K562 (cell line): ENCODE data around the gene FAM111B.

Experiments used
- ARHGAP35 ChIP-seq: fragments of 450-650 bp; IDR thresholded peaks from 2 replicates; pipeline ENCODE4 v1.6.1; 2018; ENCODE audit not compliant: partially characterized antibody
- CTCF ChIP-seq, 3 experiments: IDR thresholded peaks in 2 of 3; conservative IDR thresholded peaks in 1 of 3; 2 replicates each; pipeline ENCODE4 v1.5.1; 2011 to 2012; ENCODE audit warnings: low read length in 3 of 3, mild to moderate bottlenecking in 3 of 3, control low read depth in 2 of 3, improper control_type of control experiment in 1 of 3, inconsistent platforms in 1 of 3, low read depth in 1 of 3, mixed read lengths in 1 of 3, moderate library complexity in 1 of 3; ENCODE audit not compliant: insufficient read depth in 2 of 3
- EP300 ChIP-seq: IDR thresholded peaks from 2 replicates; pipeline ENCODE4 v1.6.1; 2012; ENCODE audit warnings: low read length, improper control_type of control experiment
- RAD51 ChIP-seq: fragments of 450-650 bp; IDR thresholded peaks from 2 replicates; pipeline ENCODE4 v1.7.1; 2016; ENCODE audit warnings: low read depth, mild to moderate bottlenecking, borderline replicate concordance
- TARDBP ChIP-seq: fragments of 450-650 bp; IDR thresholded peaks from 2 replicates; pipeline ENCODE4 v1.6.1; 2016
- THAP7 ChIP-seq: fragments of 250-450 bp; sonication (Bioruptor Pico); IDR thresholded peaks from 2 replicates; pipeline ENCODE4 v1.5.0; 2021
- ZNF121 ChIP-seq: sonication (generic); formaldehyde crosslinking; conservative IDR thresholded peaks from 2 replicates; pipeline ENCODE4 v1.8.0; 2022; ENCODE audit warnings: missing genetic modification reagents

GRCh38 chr11:59138643-59139042 is 31.6 kb downstream of the FAM111B start:
- TF ChIP-seq CTCF (IDR thresholded peaks at IDR 0.05 in 2 of 3, conservative IDR thresholded peaks at IDR 0.05 in 1 of 3; ENCODE audit: insufficient read depth in 2 of 3, low read depth in 1 of 3, low read length in 3 of 3), result no peak
- no peak for TF ChIP-seq ZNF121 (CRISPR knock-in tag)
- no peak for TF ChIP-seq EP300
- TF ChIP-seq TARDBP, result no peak
- no peak for TF ChIP-seq THAP7
- TF ChIP-seq RAD51, result no peak
- TF ChIP-seq ARHGAP35, result no peak
